MV-4-11 (cell line): ENCODE data around the gene CTXN3.
A peak's percentile ranks its signal among the peaks of the same experiment; 100 is the strongest.

Experiments used
- DNase-seq: peaks from one replicate; lab custom pipeline; 2025; lab: John Stamatoyannopoulos, UW

CTXN3 gene

DNA sequence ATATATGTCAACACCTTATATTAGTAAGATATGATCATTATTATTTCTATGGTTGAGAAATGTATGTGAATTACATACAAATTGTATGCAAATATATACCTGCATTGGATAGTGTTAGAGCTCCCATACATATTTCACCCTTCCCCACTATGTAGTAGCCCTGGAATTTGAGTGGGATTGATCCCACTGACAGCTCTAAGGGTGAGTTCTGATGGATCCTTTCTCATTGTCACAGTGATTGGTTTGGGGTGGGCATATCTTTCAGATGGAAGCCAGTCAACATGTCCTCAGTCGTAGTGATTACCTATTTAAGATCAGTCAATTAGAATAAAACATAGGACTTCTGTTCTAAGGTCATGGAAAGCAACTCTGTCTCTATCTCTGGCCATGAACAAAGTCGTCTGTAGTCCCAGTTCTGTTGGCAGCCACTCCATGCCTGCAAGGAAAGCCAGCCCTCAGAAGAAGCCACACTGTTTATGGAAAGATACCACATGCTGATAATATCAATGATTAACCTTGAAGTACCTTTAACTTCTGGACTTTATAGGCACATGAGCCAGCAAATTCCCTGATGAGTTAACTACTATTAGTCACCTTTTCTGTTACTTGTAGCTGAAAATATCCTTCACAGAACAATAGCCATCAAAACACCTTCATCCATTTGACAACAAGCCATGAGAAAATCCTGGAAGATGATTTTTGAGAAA, 49.2 kb downstream of the CTXN3 start:
- DNase-seq = no peak

DNA sequence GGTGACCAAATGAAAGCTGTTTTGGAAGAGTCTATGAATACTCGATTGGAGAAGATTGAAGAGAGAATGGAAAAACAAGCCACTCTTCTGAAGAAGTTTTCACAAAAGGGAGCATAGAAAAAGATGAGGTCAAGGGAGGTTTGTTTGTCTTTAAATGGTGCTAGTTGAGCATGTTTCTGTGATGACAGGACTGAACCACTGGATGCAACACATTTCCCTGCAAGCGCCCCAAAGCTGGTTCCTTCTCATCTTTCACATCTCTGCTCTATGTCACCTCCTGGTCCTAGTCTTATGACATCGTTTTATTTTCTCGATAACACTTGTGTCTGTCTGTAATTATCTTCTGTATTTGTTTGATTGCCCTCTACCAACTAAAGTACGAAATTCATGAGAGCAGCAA, 50.5 kb downstream of the CTXN3 start:
- DNase-seq = no peak

DNA sequence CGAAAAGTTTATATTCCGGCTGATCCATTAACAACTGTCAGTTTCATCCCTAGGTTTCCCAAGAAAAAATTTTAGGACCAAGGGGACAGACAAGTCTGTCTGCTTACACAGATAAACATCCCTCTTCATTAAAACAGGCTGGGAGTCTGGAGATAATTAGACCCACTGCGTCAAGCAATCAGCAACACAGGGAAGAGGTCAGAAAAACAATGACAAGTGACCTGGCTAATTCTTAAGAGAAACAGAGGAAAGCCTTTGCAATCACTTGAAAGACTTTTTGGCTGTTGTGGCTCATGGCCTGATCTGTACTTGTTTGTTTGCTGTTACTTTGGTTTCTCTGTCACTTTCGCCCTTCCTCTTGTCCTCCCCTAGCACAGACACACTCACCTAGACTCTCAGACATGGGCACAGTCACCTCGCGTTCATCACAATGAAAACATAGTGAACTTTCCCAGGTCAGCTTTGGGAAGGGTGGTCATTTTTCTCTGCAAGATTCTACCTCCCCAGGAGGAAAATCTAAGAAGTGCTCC, 51.4 kb downstream of the CTXN3 start:
- DNase-seq = no peak

DNA sequence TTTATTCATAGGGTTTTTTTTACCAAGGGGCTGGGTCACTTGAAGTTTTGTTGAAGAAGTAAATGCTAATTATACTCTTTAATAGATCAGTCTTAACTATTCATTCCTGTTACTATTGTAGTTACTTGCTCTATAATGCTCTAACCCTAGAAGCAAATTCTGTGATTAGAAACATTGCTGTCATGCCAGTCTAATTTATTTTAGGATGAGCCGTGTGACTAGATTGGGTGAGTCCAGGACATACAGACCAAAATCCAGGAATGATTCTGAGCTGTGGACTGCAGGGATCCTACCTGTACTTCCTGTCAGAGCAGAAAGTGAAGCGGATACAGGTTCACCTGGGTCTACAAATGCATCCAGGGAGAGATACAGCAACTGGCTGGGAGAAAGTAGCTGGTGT, 53.6 kb downstream of the CTXN3 start:
- no peak for DNase-seq

- DNase-seq = no peak
These were observed 54.2 kb downstream of the CTXN3 start, which contains the start of gene CCDC192 for GRCh38 chr5:127702926-127703561. Gene CCDC192, plus strand, starts transcription at chr5:127703391. Its CDS starts 55 bp downstream, at chr5:127703446.

- peak; percentile 78 for DNase-seq
These were observed 56.4 kb downstream of the CTXN3 start for GRCh38 chr5:127705120-127705892.

DNA sequence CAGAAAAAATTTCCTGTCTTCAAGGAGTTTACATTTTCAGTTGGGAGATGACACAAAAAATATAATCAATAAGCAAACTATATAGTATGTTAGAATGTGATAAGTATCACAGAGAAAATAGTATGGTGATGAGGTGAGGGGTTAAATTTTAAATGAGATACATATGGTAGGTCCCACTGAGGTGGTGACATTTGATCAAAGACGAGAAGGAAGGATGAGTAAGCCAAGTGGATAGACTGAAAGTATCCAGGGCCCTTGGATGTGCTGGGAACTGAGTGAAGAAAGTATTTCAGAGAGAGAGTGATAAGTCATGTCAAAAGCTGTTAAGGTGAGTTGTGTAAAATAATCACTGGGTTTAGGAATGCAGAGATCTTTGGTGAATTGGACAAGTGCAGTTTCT, 57.8 kb downstream of the CTXN3 start:
- DNase-seq = no peak

- DNase-seq = no peak
These were observed 58.3 kb downstream of the CTXN3 start for GRCh38 chr5:127707209-127707608.
